Mesenteric fat pad (tissue), 1 donor: ENCODE data around the gene KRT12. TPM values are rescaled to one million over a fixed set of nuclear protein-coding genes. Genes with fewer than 3 reads are reported as not detected.

Experiments used
- DNase-seq: peaks from one replicate; pipeline ENCODE4 v3.0.0-alpha.2; 2020; ENCODE audit warnings: low spot score
- long read RNA-seq: library from polyadenylated mRNA; unstranded; transcript quantifications from one replicate; pipeline ENCODE4 v2.0.0, GENCODE V29; 2020
- total RNA-seq: library from RNA; stranded (reverse); fragmentation: NEBNext Ultra II Directional; extraction: Animal tissue kit (Norgen Biotek cat#: 25700); gene quantifications from one replicate; pipeline ENCODE4 v1.2.1, GENCODE V29; 2021
- donor health status: DM: yes; HTN: yes; CAD: no.

Gene KRT12
- total RNA-seq: not detected
- long read RNA-seq: 0 reads

- no peak for DNase-seq
These were observed at the start of gene KRT12 for GRCh38 chr17:40866838-40867237. TSS of gene KRT12 (minus strand) at chr17:40867223. CDS start at chr17:40867186, 37 bp downstream.

DNA sequence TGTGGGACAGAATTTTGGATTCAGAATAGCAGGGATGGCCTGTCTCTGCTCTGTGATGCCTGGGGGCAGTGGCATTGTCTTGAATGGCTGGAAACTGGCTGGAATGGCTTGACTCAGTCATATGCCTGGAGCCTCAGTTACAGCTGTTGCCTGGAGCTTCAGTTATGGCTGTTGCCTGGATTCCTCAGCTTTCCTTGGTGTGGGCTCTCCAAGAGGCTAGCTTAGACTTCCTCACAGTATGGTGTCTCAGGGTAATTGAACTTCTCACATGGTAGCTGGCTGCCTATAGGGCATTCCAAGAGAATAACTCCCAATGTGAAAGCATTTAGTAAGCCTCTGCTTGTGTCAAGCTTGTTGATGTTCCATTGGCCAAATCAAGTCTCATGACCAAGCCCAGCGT is 49.3 kb upstream of the KRT12 start:
- DNase-seq: no peak

DNA sequence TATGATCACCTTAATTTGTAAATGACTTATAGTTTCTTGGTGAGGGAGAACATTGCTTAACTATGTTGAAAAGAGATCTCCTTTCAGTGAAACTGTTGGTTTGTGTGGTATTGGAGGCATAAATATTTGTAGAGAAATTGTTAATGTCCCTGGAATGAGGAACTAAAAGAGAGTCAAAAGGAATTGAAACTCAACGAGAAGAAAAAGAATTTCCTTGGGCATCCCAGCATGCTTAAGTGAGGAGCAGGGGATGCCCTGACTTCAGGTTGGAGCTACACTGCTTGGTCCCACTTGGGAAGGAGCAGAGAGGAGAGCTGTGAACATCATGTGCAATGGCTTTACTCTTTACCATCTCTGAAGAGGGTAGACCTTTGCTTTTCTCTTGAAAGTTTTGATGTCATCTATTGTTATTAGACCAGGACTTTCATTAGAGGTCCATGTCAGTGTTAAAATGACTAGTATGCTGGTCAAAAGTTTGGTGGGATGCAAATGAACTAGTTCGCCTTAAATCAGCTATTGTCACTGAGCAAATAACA is 48.8 kb upstream of the KRT12 start:
- DNase-seq: no peak

GRCh38 chr17:40915199-40915661 is 48.2 kb upstream of the KRT12 start:
- DNase-seq: no peak

- DNase-seq: no peak
These were observed 47.2 kb upstream of the KRT12 start for GRCh38 chr17:40914075-40914855.

GRCh38 chr17:40912486-40913210 is 45.6 kb upstream of the KRT12 start:
- DNase-seq: no peak

- DNase-seq: no peak
These were observed 43.4 kb upstream of the KRT12 start for GRCh38 chr17:40910441-40910841.

DNA sequence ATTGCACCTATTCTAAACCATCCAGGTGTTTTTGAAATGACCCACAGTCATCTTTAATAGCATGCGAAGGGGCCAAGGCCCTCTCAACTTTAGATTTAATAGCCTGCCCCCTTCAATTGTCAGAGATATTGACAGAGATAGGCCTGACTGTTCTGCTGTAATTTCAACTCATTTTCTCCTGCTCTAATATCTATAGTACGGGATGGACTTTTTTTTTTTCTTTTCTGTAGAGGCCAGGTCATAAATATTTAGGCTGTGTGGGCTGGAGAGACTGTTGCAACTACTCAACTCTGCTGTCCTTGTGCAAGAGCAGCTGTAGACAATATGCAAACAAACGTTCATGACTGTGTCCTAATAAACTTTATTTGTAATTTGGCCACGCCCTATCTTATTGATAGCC is 42.7 kb upstream of the KRT12 start:
- DNase-seq: no peak

GRCh38 chr17:40909351-40909750 is 42.3 kb upstream of the KRT12 start:
- DNase-seq: no peak

GRCh38 chr17:40906613-40907012 is 39.6 kb upstream of the KRT12 start:
- DNase-seq: no peak

GRCh38 chr17:40905370-40905769 is 38.3 kb upstream of the KRT12 start:
- no peak for DNase-seq

GRCh38 chr17:40903129-40903847 is 36.3 kb upstream of the KRT12 start:
- DNase-seq: no peak

DNA sequence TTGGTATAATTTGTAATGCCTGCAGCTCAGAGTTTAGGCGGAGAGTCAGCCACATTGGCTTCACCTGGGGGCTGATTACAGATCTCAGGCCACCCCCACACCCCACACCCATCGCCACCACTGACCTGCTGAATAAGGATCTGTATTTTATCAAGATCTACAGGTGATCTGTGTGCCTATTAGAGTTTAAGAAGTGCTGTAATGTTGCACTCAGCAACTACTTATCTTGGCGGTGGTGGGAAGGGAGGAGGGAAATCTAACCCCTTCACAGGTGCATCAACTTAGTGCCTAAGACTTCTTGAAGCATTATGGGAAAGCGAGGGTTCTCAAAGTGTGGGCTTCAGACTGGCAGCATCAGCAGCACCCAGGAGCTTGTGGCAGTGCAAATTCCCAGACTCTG is 35.5 kb upstream of the KRT12 start:
- DNase-seq: no peak

DNA sequence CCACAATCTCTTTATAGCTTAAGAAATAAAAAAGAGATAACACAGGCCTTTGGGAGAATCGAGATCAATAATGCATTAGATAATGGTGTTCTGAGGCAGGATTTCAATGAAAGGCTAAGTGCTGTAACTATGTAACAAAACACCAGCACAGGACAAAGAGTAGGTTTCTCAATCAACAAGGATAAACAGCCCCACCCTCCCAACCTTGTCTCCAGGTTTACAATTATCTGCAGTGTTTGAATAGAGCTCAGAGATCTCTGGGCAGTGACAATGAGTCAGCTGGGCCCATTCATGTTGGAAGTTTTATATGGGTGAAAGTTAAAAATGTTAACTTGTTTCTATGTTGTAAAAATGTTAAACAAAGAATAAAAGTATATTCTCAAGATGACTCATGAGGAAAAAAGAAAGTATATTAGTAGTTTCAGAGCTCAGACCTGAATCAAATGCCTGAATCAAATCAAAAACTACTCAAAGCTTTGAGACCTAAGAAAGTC is 35.0 kb upstream of the KRT12 start:
- DNase-seq: no peak

DNA sequence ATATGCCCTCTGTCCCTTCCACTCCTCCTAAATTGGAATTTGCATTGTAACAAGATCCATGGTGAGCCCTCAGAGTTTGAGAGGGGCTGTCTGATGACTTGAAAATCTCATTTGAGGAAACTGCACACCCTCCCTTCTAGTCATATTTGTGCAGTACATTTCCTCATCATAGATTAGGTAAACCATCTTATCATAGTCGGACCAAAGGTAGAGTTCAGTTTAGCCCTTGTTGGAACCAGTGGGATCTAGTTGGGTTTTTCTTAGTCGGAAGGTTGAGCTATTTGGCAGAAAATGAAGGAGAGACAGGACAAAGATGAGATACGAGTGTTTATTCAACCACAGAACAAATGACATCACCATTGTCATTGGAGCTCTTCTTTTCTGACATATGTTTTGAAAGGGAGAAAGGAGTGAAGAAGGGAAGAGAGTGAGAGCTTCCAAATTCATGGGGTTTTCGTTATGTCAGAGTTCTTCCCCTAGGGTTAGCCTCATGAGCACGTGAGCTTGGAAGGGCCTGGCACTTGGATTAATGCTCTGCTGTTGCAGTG is 33.9 kb upstream of the KRT12 start:
- no peak for DNase-seq

GRCh38 chr17:40896916-40897455 is 30.0 kb upstream of the KRT12 start:
- DNase-seq: no peak

GRCh38 chr17:40895106-40895730 is 28.2 kb upstream of the KRT12 start:
- DNase-seq: no peak

GRCh38 chr17:40888196-40888720 is 21.2 kb upstream of the KRT12 start:
- DNase-seq: no peak

DNA sequence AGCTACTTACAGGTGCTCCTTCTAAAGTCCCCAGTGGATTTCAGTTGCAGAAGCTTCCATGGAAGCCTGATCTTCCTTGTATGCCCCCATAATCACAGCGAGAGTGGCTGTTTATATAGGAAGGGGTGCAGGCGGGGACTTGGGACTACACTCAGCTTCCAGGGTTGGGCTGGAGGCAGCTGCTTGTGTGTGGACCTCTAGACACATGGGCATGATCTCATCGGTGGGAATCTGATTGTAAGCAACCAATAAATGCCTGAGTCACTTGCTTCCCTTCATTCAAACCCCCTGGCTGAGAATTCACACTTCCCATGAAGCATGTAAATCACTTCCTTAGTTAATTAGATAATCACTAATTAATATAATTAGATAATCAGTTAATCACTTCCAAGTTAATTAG is 19.1 kb upstream of the KRT12 start:
- no peak for DNase-seq
